Parathyroid adenoma (tissue), 2 donors: ENCODE data around the gene IL33.

Experiments
- H2AFZ ChIP-seq: fragments of 300-600 bp; sonication (generic); one replicate; pipeline ENCODE4 v1.7.0; 2017; ENCODE audit warnings: antibody characterized with exemption, mild to moderate bottlenecking
- H3K27ac ChIP-seq: fragments of 300-600 bp; sonication (generic); one replicate; pipeline ENCODE4 v1.7.0; 2017
- H3K27me3 ChIP-seq: fragments of 300-600 bp; sonication (generic); one replicate; pipeline ENCODE4 v1.7.0; 2017; ENCODE audit warnings: low read length; ENCODE audit not compliant: control insufficient read depth, insufficient read depth
- H3K36me3 ChIP-seq: fragments of 300-600 bp; sonication (generic); one replicate; pipeline ENCODE4 v1.7.0; 2017; ENCODE audit warnings: low read length; ENCODE audit not compliant: control insufficient read depth, insufficient read depth
- H3K4me1 ChIP-seq: fragments of 300-600 bp; sonication (generic); one replicate; pipeline ENCODE4 v1.7.0; 2017; ENCODE audit warnings: control low read depth
- H3K4me2 ChIP-seq: fragments of 300-600 bp; sonication (generic); one replicate; pipeline ENCODE4 v1.7.0; 2017; ENCODE audit warnings: low read length
- H3K4me3 ChIP-seq: fragments of 300-600 bp; sonication (generic); one replicate; pipeline ENCODE4 v1.7.0; 2017; ENCODE audit warnings: low read depth, low read length
- H3K79me2 ChIP-seq: fragments of 300-600 bp; sonication (generic); one replicate; pipeline ENCODE4 v1.7.0; 2017; ENCODE audit warnings: control low read depth
- H3K9ac ChIP-seq: fragments of 300-600 bp; sonication (generic); one replicate; pipeline ENCODE4 v1.7.0; 2017; ENCODE audit warnings: mild to moderate bottlenecking
- H3K9me3 ChIP-seq: fragments of 300-600 bp; sonication (generic); one replicate; pipeline ENCODE4 v1.7.0; 2017; ENCODE audit warnings: low read length; ENCODE audit not compliant: control insufficient read depth
- CTCF ChIP-seq: fragments of 300-600 bp; sonication (generic); IDR thresholded peaks from one replicate; pipeline ENCODE4 v1.7.0; 2017; ENCODE audit warnings: antibody characterized with exemption, mild to moderate bottlenecking
- donor health status: primary hyperparathyroidism.

Gene IL33

DNA sequence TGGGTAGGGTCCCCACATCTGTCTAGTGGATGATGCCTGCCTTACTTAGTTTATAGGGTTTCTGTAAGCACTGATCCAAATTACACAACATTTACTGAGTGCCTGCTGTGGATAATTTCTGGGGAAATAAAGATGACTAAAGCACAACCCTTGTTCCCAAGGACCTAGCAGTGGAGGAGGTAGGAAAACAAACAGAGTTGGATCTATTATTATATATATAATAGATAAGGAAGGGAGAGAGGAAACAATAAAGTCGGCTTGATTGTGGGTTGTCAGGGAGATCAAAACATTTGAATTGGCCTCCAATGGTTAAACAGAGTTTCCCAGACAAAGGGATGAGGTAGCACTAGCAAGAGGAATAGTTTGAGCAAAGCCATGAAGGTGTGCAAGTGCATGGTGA is 14.0 kb downstream of the IL33 start:
- no peak overlapping the region for H3K9ac ChIP-seq
- no peak overlapping the region for H3K4me3 ChIP-seq
- H3K4me1 ChIP-seq: no peaks in the 10 kb centered on the region
- H3K9me3 ChIP-seq: no peaks in the 10 kb centered on the region
- H2AFZ ChIP-seq: no peak overlapping the region
- no peak for TF ChIP-seq CTCF
- H3K27me3 ChIP-seq: no peaks in the 10 kb centered on the region
- no peaks in the 10 kb centered on the region for H3K79me2 ChIP-seq
- no peaks in the 10 kb centered on the region for H3K36me3 ChIP-seq
- no peak overlapping the region for H3K27ac ChIP-seq
- no peak overlapping the region for H3K4me2 ChIP-seq

DNA sequence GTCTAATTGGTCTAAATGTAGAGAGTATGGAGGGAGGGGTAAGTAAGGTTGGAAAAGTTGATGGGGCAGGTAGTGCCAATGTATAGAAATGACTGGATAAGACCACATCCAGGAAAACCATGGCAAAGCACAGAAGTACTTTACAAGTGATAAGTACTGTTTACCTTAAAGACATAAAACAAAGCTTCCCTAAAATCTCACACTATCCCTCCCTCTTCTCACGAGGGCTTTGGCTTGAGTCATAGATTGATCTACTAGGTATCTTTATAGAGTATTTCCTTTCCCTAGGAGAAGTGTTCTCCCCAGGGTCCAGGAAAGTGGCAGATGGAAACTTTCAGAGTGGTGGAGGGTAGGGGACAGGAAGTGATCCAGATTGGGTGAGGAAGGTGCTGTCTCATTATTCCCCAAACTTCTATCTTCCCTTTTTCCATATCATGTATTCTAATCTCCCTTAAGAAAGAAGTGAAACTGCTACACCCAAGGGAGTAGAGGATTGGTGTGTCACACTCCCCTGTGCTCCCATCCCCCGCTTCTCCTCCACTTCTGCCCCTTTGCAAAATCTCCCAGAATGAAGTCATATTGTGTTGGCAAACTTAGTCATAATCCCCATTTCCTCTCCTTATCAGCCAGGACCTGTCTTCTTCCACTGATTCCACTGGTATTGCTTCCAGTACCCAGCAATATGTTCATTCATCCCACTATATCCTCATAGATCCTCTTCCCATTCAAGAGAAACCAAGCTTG is 14.6 kb downstream of the IL33 start:
- no peak overlapping the region for H3K4me3 ChIP-seq
- H3K27me3 ChIP-seq: no peaks in the 10 kb centered on the region
- no peak for TF ChIP-seq CTCF
- H3K79me2 ChIP-seq: no peaks in the 10 kb centered on the region
- H2AFZ ChIP-seq: no peak overlapping the region
- no peak overlapping the region for H3K9ac ChIP-seq
- no peaks in the 10 kb centered on the region for H3K4me1 ChIP-seq
- no peaks in the 10 kb centered on the region for H3K36me3 ChIP-seq
- no peak overlapping the region for H3K27ac ChIP-seq
- H3K9me3 ChIP-seq: no peaks in the 10 kb centered on the region
- H3K4me2 ChIP-seq: no peak overlapping the region

- H3K79me2 ChIP-seq: no peaks in the 10 kb centered on the region
- no peak overlapping the region for H3K9ac ChIP-seq
- no peaks in the 10 kb centered on the region for H3K9me3 ChIP-seq
- H3K27ac ChIP-seq: no peak overlapping the region
- TF ChIP-seq CTCF: no peak
- H3K4me3 ChIP-seq: no peak overlapping the region
- H3K27me3 ChIP-seq: no peaks in the 10 kb centered on the region
- H3K4me2 ChIP-seq: no peak overlapping the region
- H2AFZ ChIP-seq: no peak overlapping the region
- no peaks in the 10 kb centered on the region for H3K36me3 ChIP-seq
- no peaks in the 10 kb centered on the region for H3K4me1 ChIP-seq
Measured at GRCh38 chr9:6232336-6232945, 16.8 kb downstream of the IL33 start.

GRCh38 chr9:6234014-6234413 is 18.4 kb downstream of the IL33 start:
- Histone ChIP-seq H3K4me1 (no peaks in the 10 kb centered on the region), H3K27me3 (no peaks in the 10 kb centered on the region), H3K4me2 (no peak overlapping the region), H3K27ac (no peak overlapping the region), H3K9ac (no peak overlapping the region), H3K36me3 (no peaks in the 10 kb centered on the region), H3K79me2 (no peaks in the 10 kb centered on the region), H3K4me3 (no peak overlapping the region), H2AFZ (no peak overlapping the region), H3K9me3 (no peaks in the 10 kb centered on the region)
- TF ChIP-seq CTCF: no peak

DNA sequence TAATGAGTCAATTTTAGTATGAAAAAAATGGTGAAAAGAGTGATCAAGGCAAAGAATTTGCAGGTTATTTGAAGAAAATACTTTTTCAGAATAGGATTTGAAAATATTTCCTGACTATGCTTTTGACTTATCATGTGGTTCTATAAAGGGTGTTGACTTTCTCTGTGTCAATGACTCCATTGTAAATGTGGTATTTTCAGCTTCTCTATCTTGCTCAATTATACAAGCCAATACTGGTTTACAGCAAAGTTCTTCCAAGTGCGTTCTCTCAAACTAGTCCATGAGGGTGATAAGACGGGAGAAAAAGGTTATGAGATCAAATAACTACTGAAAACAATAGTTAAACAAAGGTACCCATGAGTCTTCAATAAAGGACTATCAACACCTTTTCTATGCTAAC is 21.7 kb downstream of the IL33 start:
- H3K36me3 ChIP-seq: no peaks in the 10 kb centered on the region
- H2AFZ ChIP-seq: no peak overlapping the region
- no peak overlapping the region for H3K9ac ChIP-seq
- no peak overlapping the region for H3K4me3 ChIP-seq
- no peaks in the 10 kb centered on the region for H3K4me1 ChIP-seq
- no peaks in the 10 kb centered on the region for H3K79me2 ChIP-seq
- no peaks in the 10 kb centered on the region for H3K9me3 ChIP-seq
- no peaks in the 10 kb centered on the region for H3K27me3 ChIP-seq
- H3K27ac ChIP-seq: no peak overlapping the region
- H3K4me2 ChIP-seq: no peak overlapping the region
- TF ChIP-seq CTCF: no peak
